ENCODE measurements around the gene TKTL2.

The TKTL2 gene

GRCh38 chr4:163473576-163473975 lies at the start of gene TKTL2:
Gene TKTL2, minus strand, starts transcription at chr4:163473754. Its CDS starts 20 bp downstream, at chr4:163473734.
- no peak for DNase-seq (ENCODE audit: low read depth in 4 of 4, low spot score in 1 of 4)

- no peak for DNase-seq (ENCODE audit: low read depth in 4 of 4, low spot score in 1 of 4)
These were observed 41.6 kb upstream of the TKTL2 start for GRCh38 chr4:163515198-163515597.

- no peak for DNase-seq (ENCODE audit: low read depth in 4 of 4, low spot score in 1 of 4)
These were observed 31.8 kb upstream of the TKTL2 start for GRCh38 chr4:163505374-163505773.

- DNase-seq (ENCODE audit: low read depth in 4 of 4, low spot score in 1 of 4) = no peak
These were observed 27.0 kb upstream of the TKTL2 start for GRCh38 chr4:163500586-163500985.

GRCh38 chr4:163495900-163496299 lies 22.3 kb upstream of the TKTL2 start:
- DNase-seq (ENCODE audit: low read depth in 4 of 4, low spot score in 1 of 4) = no peak

- peak; percentile 54 to 80 (median 68) for DNase-seq (ENCODE audit: low read depth in 4 of 4, low spot score in 1 of 4)
These were observed 21.0 kb upstream of the TKTL2 start, which contains the start of gene TMA16 for GRCh38 chr4:163494360-163495241. Gene TMA16, plus strand, starts transcription at chr4:163494690. Its CDS starts 112 bp downstream, at chr4:163494802.

- no peak for DNase-seq (ENCODE audit: low read depth in 4 of 4, low spot score in 1 of 4)
These were observed 20.2 kb upstream of the TKTL2 start for GRCh38 chr4:163493643-163494359.

- no peak for DNase-seq (ENCODE audit: low read depth in 4 of 4, low spot score in 1 of 4)
These were observed 19.5 kb upstream of the TKTL2 start for GRCh38 chr4:163492951-163493504.

GRCh38 chr4:163489929-163490328 lies 16.4 kb upstream of the TKTL2 start:
- DNase-seq (ENCODE audit: low read depth in 4 of 4, low spot score in 1 of 4) = no peak

- DNase-seq (ENCODE audit: low read depth in 4 of 4, low spot score in 1 of 4) = no peak
These were observed 12.8 kb upstream of the TKTL2 start for GRCh38 chr4:163486321-163486720.

- no peak for DNase-seq (ENCODE audit: low read depth in 4 of 4, low spot score in 1 of 4)
These were observed 12.0 kb upstream of the TKTL2 start for GRCh38 chr4:163485589-163485988.

GRCh38 chr4:163484906-163485305 lies 11.4 kb upstream of the TKTL2 start:
- DNase-seq (ENCODE audit: low read depth in 4 of 4, low spot score in 1 of 4) = peak; percentile 11 to 32 (median 28)

- no peak for DNase-seq (ENCODE audit: low read depth in 4 of 4, low spot score in 1 of 4)
These were observed 8.6 kb upstream of the TKTL2 start for GRCh38 chr4:163482190-163482589.

GRCh38 chr4:163476761-163477438 lies 3.3 kb upstream of the TKTL2 start:
- DNase-seq (ENCODE audit: low read depth in 4 of 4, low spot score in 1 of 4) = no peak

- DNase-seq (ENCODE audit: low read depth in 4 of 4, low spot score in 1 of 4) = no peak
These were observed 473 bp upstream of the TKTL2 start for GRCh38 chr4:163474027-163474426.

- no peak for DNase-seq (ENCODE audit: low read depth in 4 of 4, low spot score in 1 of 4)
These were observed 424 bp downstream of the TKTL2 start for GRCh38 chr4:163473130-163473529.

- no peak for DNase-seq (ENCODE audit: low read depth in 4 of 4, low spot score in 1 of 4)
These were observed 3.2 kb downstream of the TKTL2 start for GRCh38 chr4:163470391-163470790.

- DNase-seq (ENCODE audit: low read depth in 4 of 4, low spot score in 1 of 4) = no peak
These were observed 6.3 kb downstream of the TKTL2 start for GRCh38 chr4:163467082-163467770.

- DNase-seq (ENCODE audit: low read depth in 4 of 4, low spot score in 1 of 4) = no peak
These were observed 11.0 kb downstream of the TKTL2 start for GRCh38 chr4:163462556-163462955.

- DNase-seq (ENCODE audit: low read depth in 4 of 4, low spot score in 1 of 4) = no peak
These were observed 24.9 kb downstream of the TKTL2 start for GRCh38 chr4:163448540-163449203.
